Measurements from ENCODE around the gene SUSD4. TPM values are rescaled to one million over a fixed set of nuclear protein-coding genes. Genes with fewer than 3 reads are reported as not detected.

The SUSD4 gene
- total RNA-seq, 1 experiment from 2014 or later: 7.2 TPM

- intact Hi-C loops (cut with micrococcal nuclease; ENCODE audit: unreplicated experiment): no loop called here
- H3K36me3 Mint-ChIP-seq (ENCODE audit: insufficient read depth, unreplicated experiment): peaks cover 5% of the 10 kb centered on the region
- no peak overlapping the region for H3K27ac Mint-ChIP-seq (ENCODE audit: unreplicated experiment)
- no peak for TF ChIP-seq CTCF (IDR thresholded peaks at IDR 0.05; ENCODE audit: unreplicated experiment)
- DNase-seq: no peak
- no peaks in the 10 kb centered on the region for H3K27me3 Mint-ChIP-seq (ENCODE audit: unreplicated experiment)
- CTCF ChIA-PET: interaction anchor here (0.7 kb wide), 1 partner anchor 291 kb away, joined by 3 read pairs; no protein-coding TSS in a partner anchor
- H3K9me3 Mint-ChIP-seq (ENCODE audit: low read depth, unreplicated experiment): peaks cover 2% of the 10 kb centered on the region
- BruUV-seq (replicated peaks): no TSS peak
- peaks cover 35% of the 10 kb centered on the region for H3K4me1 Mint-ChIP-seq (ENCODE audit: low read depth, unreplicated experiment)
- no peak overlapping the region for H3K4me3 Mint-ChIP-seq (ENCODE audit: low read depth, unreplicated experiment)
These were observed 132.4 kb downstream of the SUSD4 start for GRCh38 chr1:223231581-223231980.

- no peak overlapping the region for H3K4me3 Mint-ChIP-seq (ENCODE audit: low read depth, unreplicated experiment)
- CTCF ChIA-PET: interaction anchor here (0.7 to 2.1 kb wide), 2 partner anchors 97 to 292 kb away, joined by 3 to 7 read pairs; no protein-coding TSS in a partner anchor
- peaks cover 2% of the 10 kb centered on the region for H3K27me3 Mint-ChIP-seq (ENCODE audit: unreplicated experiment)
- H3K27ac Mint-ChIP-seq (ENCODE audit: unreplicated experiment): peak overlapping the region; percentile 24
- BruUV-seq (replicated peaks): no TSS peak
- TF ChIP-seq CTCF (IDR thresholded peaks at IDR 0.05; ENCODE audit: unreplicated experiment): no peak
- H3K36me3 Mint-ChIP-seq (ENCODE audit: insufficient read depth, unreplicated experiment): peaks cover 5% of the 10 kb centered on the region
- peaks cover 2% of the 10 kb centered on the region for H3K9me3 Mint-ChIP-seq (ENCODE audit: low read depth, unreplicated experiment)
- H3K4me1 Mint-ChIP-seq (ENCODE audit: low read depth, unreplicated experiment): peaks cover 35% of the 10 kb centered on the region
- intact Hi-C loops (cut with micrococcal nuclease; ENCODE audit: unreplicated experiment): no loop called here
- DNase-seq: no peak
These were observed 132.9 kb downstream of the SUSD4 start for GRCh38 chr1:223231011-223231572.

GRCh38 chr1:223230161-223230881 is 133.7 kb downstream of the SUSD4 start:
- intact Hi-C loops (cut with micrococcal nuclease; ENCODE audit: unreplicated experiment): no loop called here
- Mint-ChIP-seq H3K27ac (ENCODE audit: unreplicated experiment) (peak overlapping the region; percentile 24), H3K4me1 (ENCODE audit: low read depth, unreplicated experiment) (peaks cover 35% of the 10 kb centered on the region), H3K4me3 (ENCODE audit: low read depth, unreplicated experiment) (no peak overlapping the region), H3K27me3 (ENCODE audit: unreplicated experiment) (peaks cover 10% of the 10 kb centered on the region), H3K36me3 (ENCODE audit: insufficient read depth, unreplicated experiment) (peaks cover 5% of the 10 kb centered on the region), H3K9me3 (ENCODE audit: low read depth, unreplicated experiment) (peaks cover 5% of the 10 kb centered on the region)
- CTCF ChIA-PET: interaction anchor here (2.1 kb wide), 1 partner anchor 96 kb away, joined by 7 read pairs; no protein-coding TSS in a partner anchor
- TF ChIP-seq CTCF (IDR thresholded peaks at IDR 0.05; ENCODE audit: unreplicated experiment): no peak
- no peak for DNase-seq
- BruUV-seq (replicated peaks): no TSS peak

GRCh38 chr1:223229756-223230155 is 134.2 kb downstream of the SUSD4 start:
- Mint-ChIP-seq H3K9me3 (ENCODE audit: low read depth, unreplicated experiment) (peaks cover 4% of the 10 kb centered on the region), H3K4me3 (ENCODE audit: low read depth, unreplicated experiment) (no peak overlapping the region), H3K36me3 (ENCODE audit: insufficient read depth, unreplicated experiment) (peaks cover 5% of the 10 kb centered on the region), H3K27ac (ENCODE audit: unreplicated experiment) (no peak overlapping the region), H3K4me1 (ENCODE audit: low read depth, unreplicated experiment) (peaks cover 31% of the 10 kb centered on the region), H3K27me3 (ENCODE audit: unreplicated experiment) (peaks cover 14% of the 10 kb centered on the region)
- BruUV-seq (replicated peaks): no TSS peak
- no peak for TF ChIP-seq CTCF (IDR thresholded peaks at IDR 0.05; ENCODE audit: unreplicated experiment)
- CTCF ChIA-PET: interaction anchor here (2.1 kb wide), 1 partner anchor 96 kb away, joined by 7 read pairs; no protein-coding TSS in a partner anchor
- no peak for DNase-seq
- intact Hi-C loops (cut with micrococcal nuclease; ENCODE audit: unreplicated experiment): no loop called here
